NCI-H187 treated with DMSO at 0.1 percent for 48 hours (cell line): ENCODE measurements around the gene SCFD2.
A peak's percentile ranks its signal among the peaks of the same experiment; 100 is the strongest.

Experiments
- DNase-seq: peaks from one replicate; lab custom pipeline; 2025; lab: John Stamatoyannopoulos, UW

The SCFD2 gene

GRCh38 chr4:52925531-52925968, 440.3 kb downstream of the SCFD2 start:
- DNase-seq, result no peak

GRCh38 chr4:52919461-52919860, 446.4 kb downstream of the SCFD2 start:
- no peak for DNase-seq

GRCh38 chr4:52917817-52918216, 448.0 kb downstream of the SCFD2 start:
- DNase-seq, result no peak

- DNase-seq, result no peak
Measured at GRCh38 chr4:52915730-52916300, 450.0 kb downstream of the SCFD2 start.

- DNase-seq, result no peak
Measured at GRCh38 chr4:52915191-52915590, 450.7 kb downstream of the SCFD2 start.

- DNase-seq, result no peak
Measured at GRCh38 chr4:52914051-52914605, 451.7 kb downstream of the SCFD2 start.

GRCh38 chr4:52912608-52913007, 453.3 kb downstream of the SCFD2 start:
- no peak for DNase-seq

GRCh38 chr4:52911684-52912294, 454.1 kb downstream of the SCFD2 start:
- peak; percentile 66 for DNase-seq

GRCh38 chr4:52910115-52910514, 455.7 kb downstream of the SCFD2 start:
- DNase-seq, result no peak

GRCh38 chr4:52907510-52907909, 458.4 kb downstream of the SCFD2 start:
- no peak for DNase-seq

- DNase-seq, result no peak
Measured at GRCh38 chr4:52904421-52904820, 461.4 kb downstream of the SCFD2 start.

- DNase-seq, result no peak
Measured at GRCh38 chr4:52903273-52903672, 462.6 kb downstream of the SCFD2 start.

GRCh38 chr4:52894443-52894842, 471.4 kb downstream of the SCFD2 start:
- DNase-seq, result no peak

- no peak for DNase-seq
Measured at GRCh38 chr4:52892880-52893279, 473.0 kb downstream of the SCFD2 start.

GRCh38 chr4:52891743-52892142, 474.1 kb downstream of the SCFD2 start:
- no peak for DNase-seq

- no peak for DNase-seq
Measured at GRCh38 chr4:52890521-52890791, 475.4 kb downstream of the SCFD2 start.

- no peak for DNase-seq
Measured at GRCh38 chr4:52889778-52890520, 475.9 kb downstream of the SCFD2 start.

GRCh38 chr4:52889354-52889753, 476.5 kb downstream of the SCFD2 start:
- no peak for DNase-seq

GRCh38 chr4:52884994-52885393, 480.9 kb downstream of the SCFD2 start:
- no peak for DNase-seq

- DNase-seq, result no peak
Measured at GRCh38 chr4:52883707-52884669, 481.9 kb downstream of the SCFD2 start.

- DNase-seq, result no peak
Measured at GRCh38 chr4:52883183-52883621, 482.7 kb downstream of the SCFD2 start.

GRCh38 chr4:52880994-52881393, 484.9 kb downstream of the SCFD2 start:
- DNase-seq, result no peak
